ENCODE measurements around the gene CREB5. TPM values are rescaled to one million over a fixed set of nuclear protein-coding genes. Genes with fewer than 3 reads are reported as not detected.

Gene CREB5
- total RNA-seq, 1 experiment from 2014 or later: 1.3 TPM

- TF ChIP-seq FOXJ3 (CRISPR knock-in tag; IDR thresholded peaks at IDR 0.05; ENCODE audit: borderline replicate concordance): no peak
- no peak for TF ChIP-seq SMAD4 (CRISPR knock-in tag; IDR thresholded peaks at IDR 0.05)
- no peak for TF ChIP-seq GTF2I (CRISPR knock-in tag; conservative IDR thresholded peaks at IDR 0.05)
- no peak for TF ChIP-seq ZNF423 (CRISPR knock-in tag; IDR thresholded peaks at IDR 0.05)
- no peak for TF ChIP-seq CREM (CRISPR knock-in tag; IDR thresholded peaks at IDR 0.05)
- TF ChIP-seq MAX (CRISPR knock-in tag; IDR thresholded peaks at IDR 0.05): no peak
- TF ChIP-seq ZNF532 (CRISPR knock-in tag; IDR thresholded peaks at IDR 0.05; ENCODE audit: borderline replicate concordance): no peak
- TF ChIP-seq GABPB1 (CRISPR knock-in tag; IDR thresholded peaks at IDR 0.05): no peak
- no peak for TF ChIP-seq ZSCAN18 (CRISPR knock-in tag; IDR thresholded peaks at IDR 0.05)
- TF ChIP-seq JAZF1 (CRISPR knock-in tag; IDR thresholded peaks at IDR 0.05): no peak
- TF ChIP-seq OVOL2 (CRISPR knock-in tag; IDR thresholded peaks at IDR 0.05; ENCODE audit: borderline replicate concordance): no peak
- TF ChIP-seq NR3C1 (CRISPR knock-in tag; conservative IDR thresholded peaks at IDR 0.05; ENCODE audit: low read depth): no peak
- TF ChIP-seq ARID4B (CRISPR knock-in tag; IDR thresholded peaks at IDR 0.05; ENCODE audit: borderline replicate concordance): no peak
- TF ChIP-seq STAT6 (CRISPR knock-in tag; conservative IDR thresholded peaks at IDR 0.05; ENCODE audit: low read depth): no peak
- Mint-ChIP-seq H3K4me1 (no peaks in the 10 kb centered on the region), H3K27ac (no peak overlapping the region), H3K9me3 (no peaks in the 10 kb centered on the region), H3K4me3 (no peak overlapping the region), H3K36me3 (no peaks in the 10 kb centered on the region), H3K27me3 (ENCODE audit: low read depth) (peaks cover 2% of the 10 kb centered on the region; the same call in 1 of the 2 replicates)
- POLR2A ChIA-PET: no interaction called here
- no peak for DNase-seq (ENCODE audit: low spot score)
- no peak for ATAC-seq
- CTCF ChIA-PET: no interaction called here
Observed at GRCh38 chr7:28395404-28395803, 16.9 kb upstream of the CREB5 start.
